GM18873 (cell line): ENCODE data around the gene CCM2.
"Not testable (repeated sequence)": the region's sequence is repeated elsewhere in the genome, so short reads cannot be mapped to it uniquely, and the experiment has no call there.

Experiments used
- ATAC-seq: cut with Tn5 transposase; IDR thresholded peaks from one replicate; pipeline ENCODE4 v1.9.1; 2021; ENCODE audit warnings: mild to moderate bottlenecking, moderate library complexity, moderate number of reproducible peaks; ENCODE audit not compliant: unreplicated experiment, low FRiP score

CCM2 gene

DNA sequence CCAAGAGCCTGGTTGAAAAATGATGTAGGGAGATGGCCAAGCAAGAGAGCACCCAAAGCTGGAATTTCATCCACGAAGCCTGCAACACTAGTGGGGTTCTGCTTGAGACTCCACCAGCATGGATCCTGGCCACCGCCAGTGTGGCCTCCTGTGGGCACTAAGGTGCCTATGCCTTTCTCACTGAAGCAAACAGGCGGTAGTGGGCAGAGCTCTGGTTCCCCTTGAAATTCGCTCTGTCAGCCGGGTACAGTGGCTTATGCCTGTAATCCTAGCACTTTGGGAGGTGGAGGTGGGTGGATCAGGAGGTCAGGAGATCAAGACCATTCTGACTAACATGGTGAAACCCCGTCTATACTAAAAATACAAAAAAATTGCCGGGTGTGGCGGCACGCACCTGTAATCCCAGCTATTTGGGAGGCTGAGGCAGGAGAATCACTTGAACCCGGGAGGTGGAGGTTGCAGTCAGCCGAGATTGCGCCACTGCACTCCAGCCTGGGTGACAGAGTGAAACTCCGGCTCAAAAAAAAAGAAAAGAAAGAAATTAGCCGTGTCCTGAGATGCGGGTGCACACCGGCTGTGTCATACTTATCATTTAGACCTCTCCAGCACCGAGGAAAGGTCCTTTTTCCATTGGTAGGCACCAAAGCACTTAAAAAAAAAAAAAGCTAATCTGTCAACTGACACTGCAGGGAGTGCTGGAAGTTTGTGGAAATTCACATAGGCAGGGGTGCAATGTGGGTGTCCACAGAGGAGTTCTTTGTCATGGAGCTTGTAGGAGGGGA, 28.3 kb downstream of the CCM2 start:
- ATAC-seq = no peak

DNA sequence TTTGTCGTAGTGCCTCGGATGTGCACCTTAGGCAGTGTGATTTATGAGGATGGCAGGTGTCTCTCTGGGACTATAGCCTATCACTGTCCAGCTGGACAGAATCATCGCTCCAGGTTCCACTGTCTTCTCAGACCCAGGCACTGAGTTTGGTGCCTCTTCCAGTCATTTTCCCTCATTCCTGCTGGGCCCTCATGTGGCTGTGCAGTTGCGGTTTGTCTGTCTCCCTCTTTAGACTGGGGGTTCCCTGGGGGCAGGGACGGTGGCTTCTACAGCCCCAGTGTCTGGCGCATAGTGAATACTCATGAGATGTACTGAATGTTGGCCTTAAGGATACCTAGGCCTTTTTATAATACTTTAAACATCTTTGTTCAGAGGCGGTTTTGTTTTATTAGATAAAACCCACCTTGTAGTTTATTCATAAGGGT, 28.9 kb downstream of the CCM2 start:
- no peak for ATAC-seq

DNA sequence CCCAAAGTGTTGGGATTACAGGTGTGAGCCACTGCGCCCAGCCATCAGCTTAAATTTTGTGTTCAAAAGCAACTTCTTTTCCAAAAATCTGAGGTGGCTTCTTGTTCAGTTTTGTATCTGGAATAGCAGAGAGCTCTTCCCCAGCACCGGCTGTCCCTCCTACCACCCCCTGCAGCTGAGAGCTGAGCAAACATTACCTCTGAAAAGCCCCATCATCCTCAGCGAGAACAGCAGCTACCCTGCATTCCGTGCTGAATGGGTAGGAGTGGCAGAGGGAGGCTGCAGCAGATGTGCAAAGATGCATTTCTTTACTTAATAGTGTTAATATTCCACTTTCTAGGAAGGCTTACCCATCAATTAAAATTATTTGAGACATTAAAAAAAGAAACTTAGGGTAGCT, 31.8 kb downstream of the CCM2 start:
- ATAC-seq = no peak

DNA sequence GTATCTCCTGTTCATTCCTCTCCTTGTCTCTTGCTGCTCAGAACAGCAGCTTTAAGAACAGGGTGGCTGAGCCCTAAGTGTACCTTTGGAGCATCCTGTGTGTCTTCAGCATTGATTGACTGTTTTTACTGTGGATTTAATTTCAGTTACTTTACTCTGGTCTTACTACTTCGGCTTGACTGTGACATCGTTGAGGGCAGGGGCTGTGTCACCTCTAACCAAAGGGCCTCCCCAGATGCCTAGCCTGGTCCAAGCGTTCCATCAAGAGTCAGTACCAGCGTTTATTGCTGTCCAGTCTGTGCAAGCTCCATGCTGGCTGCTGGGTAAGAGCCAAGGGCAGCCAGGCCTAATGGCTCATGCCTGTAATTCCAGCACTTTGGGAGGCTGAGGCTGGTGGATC, 32.4 kb downstream of the CCM2 start:
- no peak for ATAC-seq

DNA sequence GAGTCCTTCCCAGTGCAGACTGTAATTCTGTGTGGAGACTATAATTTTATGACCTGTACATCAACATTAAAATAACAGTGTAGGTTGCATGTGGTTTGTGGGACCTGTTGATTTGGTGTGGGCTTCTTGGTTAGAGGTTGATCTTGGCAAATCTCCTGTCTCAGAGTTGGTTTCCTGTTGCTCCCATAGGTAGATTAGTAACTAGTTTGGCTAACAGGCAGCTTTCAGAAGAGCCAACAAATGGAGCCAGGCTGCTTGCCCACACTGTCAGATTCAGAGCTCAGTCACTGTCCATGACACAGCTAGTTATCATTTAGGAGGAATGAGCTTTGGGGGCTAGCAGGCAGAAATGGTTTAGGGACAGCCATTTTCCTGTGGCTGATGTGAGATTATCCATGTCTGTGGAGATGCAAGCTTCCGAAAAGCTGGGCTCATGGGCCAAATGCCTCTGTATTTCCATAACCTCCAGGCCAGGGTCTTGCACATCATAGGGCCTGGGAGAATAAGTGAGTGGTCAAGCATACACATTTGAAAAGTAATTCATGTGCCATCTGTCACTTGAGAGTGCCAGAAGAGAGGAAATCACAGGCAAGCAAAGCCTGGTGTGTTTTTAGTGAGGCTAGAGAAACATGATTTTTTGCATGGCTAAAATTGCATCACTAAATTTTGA, 33.4 kb downstream of the CCM2 start:
- no peak for ATAC-seq

DNA sequence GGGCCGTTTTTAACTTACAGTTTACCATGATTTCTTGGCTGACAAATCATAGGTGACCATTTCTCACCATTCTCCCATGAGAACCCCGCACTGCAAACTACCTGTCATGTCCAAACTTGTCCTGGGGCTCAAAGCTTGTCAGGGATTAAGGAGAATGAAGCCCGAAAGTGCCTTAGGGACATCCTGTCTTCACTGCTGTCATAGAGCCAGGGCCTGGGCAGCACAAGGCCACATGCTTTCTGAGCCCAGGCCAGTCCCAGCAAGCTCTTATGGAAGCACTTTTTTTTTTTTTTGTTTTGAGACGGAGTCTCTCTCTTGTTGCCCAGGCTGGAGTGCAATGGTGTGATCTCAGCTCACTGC, 33.9 kb downstream of the CCM2 start:
- ATAC-seq = no peak

DNA sequence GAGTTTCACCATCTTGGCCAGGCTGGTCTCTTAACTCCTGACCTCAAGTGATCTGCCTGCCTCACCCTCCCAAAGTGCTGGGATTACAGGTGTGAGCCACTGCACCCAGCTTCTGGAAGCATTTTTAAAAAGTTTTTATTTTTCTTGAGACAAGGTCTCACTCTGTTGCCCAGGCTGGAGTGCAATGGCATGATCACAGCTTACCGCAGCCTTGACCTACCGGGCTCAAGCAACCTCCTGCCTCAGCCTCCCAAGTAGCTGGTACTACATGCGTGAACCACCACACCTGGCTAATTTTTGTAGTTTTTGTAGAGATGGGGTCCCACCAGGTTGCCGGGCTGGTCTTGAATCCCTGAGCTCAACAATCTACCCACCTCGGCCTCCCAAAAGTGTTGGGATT, 34.7 kb downstream of the CCM2 start:
- not testable (repeated sequence) for ATAC-seq

DNA sequence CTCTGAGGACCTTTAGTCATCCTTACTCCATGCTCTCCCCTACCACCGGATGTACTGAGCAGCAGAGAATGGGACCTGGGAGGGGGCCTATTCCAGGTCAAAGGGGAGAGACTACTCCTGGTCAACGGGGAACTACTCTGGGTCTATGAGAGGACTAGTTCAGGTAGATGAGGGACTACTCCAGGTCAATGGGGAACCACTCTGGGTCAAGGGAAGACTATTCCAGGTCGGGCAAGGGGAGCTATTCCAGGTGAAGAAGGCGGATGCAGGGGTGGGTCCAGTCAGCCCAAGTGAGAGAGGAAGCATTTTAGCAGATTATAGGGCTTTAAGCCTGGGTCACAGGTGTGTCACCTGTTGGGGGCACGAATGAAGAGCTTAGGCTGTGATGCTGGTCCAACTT, 35.4 kb downstream of the CCM2 start:
- ATAC-seq = no peak

DNA sequence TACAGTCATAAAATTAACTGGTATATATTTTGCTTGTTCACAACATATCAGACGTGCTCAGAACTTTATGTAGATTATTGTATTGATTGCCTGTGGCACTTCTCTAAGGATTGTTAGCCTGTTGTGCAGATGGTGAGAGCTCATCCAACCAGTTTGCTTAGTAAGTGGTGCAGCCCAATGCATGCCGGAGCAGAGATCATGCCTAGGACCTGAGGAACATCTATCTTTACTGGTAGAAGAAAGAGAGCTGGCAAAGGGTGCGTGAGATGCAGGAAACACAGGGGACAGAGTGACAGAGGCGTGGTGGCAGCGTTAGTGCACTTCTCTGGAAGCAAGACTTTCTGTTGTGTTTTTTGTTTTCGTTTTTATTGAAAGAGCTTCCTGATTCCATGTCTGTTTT, 35.9 kb downstream of the CCM2 start:
- no peak for ATAC-seq

DNA sequence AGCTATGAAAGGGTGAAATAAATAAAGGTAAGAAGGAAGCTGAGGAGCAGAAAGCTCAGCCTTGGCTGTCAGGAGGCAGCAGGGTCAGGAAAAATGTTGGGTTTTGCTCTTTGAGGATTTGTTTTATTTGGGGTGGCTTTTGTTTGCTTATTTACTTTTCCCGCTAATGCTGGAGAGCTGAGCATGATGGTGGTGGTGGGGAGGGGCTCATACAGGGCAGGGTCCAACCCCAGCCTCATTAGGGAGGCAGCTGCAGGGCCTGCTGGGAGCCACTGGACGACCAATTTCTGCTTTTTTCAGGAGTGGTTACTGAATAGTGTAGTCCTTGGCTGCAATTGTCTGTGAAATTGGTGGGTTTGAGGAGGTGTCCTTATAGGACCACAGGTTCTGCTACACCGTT, 36.3 kb downstream of the CCM2 start:
- ATAC-seq = no peak

DNA sequence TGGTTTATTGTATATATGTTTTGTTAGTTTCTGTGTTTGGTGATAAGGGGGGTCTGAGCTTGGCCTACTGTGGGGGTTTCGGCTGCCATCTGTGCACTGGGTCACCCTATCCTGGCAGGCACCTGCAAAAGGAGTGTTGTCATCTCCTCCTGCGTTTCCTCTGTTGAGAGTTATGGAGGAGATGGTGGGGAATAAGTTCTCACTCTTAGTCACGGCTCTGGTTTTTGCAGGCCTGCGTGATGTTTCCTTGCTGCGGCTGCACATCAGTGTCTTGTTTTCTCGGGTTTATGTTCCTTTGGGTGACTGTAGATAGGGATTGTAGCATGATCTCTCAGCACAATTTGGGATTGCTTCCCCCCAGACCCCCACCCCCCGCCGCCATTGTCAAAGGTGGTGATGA, 36.8 kb downstream of the CCM2 start:
- ATAC-seq = no peak

DNA sequence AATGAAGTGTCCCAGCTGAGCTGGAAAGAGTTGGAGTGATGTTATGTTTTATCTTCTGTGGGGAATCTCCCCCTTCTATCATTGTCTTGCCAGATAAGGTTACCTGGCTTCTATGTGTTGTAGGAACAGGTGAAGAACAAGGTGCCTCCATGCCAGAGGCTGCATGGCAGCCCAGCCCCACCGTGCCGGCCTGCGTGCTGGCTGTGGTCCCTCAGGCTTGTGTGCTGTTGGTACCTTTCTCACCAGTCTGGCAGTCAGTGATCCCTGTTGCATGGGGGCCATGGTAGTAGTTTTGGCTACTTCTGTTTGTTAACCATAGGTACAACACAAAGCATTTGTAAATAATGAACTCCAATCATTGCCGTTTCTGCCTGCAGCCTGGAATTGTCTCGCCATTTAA, 37.9 kb downstream of the CCM2 start:
- no peak for ATAC-seq

DNA sequence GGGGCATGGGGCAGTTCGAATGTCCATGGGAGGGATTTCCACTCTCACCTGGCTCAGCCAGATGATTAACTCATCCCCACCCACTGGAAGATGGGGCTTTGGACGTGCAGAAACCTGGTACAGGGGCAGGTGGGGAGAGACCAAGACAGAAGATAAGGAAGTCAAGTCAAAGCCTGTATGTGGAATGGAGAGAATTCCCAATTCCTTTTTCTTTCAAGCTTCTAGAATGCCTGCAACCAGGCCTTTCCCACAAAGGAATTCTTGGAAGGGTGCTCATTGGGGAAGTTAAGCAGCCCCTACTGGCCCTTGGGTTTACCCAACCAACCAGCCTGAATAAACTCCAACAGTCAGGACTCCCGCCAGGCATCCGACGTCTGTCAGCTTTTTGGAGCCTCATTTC, 39.1 kb downstream of the CCM2 start:
- no peak for ATAC-seq

DNA sequence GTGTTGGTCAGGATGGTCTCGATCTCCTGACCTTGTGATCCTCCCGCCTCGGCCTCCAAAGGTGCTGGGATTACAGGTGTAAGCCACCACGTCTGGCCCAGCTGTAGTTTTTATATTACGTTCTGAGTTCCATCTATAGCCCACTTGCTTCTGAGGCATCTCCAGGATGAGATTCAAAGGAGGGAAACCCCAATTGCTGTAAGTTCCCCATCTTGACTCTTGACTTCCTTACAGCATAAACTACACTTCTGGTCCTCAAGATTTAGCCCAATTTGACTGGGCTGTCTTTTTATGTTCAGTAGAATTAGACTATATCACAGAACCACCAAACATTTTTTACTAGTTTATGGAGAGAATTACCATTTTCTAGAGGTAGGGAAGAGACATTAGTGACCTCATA, 44.3 kb downstream of the CCM2 start:
- ATAC-seq = no peak

DNA sequence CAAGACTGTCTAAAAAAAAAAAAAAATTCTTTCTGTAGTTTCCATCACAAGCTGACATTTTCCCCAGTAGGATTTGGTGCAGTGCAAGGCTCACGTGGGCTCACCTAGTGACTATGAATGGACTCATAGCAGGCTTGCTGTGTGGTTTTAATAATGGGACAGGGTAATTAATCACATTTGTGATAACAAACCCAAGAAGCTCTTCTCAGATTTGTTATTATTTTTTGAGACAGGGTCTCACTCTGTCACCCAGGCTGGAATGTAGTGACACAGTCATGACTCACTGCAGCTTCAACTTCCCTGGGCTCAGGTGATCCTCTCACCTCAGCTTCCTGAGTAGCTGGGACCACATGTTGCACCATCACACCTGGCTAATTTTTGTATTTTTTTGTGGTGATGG, 48.7 kb downstream of the CCM2 start:
- no peak for ATAC-seq

DNA sequence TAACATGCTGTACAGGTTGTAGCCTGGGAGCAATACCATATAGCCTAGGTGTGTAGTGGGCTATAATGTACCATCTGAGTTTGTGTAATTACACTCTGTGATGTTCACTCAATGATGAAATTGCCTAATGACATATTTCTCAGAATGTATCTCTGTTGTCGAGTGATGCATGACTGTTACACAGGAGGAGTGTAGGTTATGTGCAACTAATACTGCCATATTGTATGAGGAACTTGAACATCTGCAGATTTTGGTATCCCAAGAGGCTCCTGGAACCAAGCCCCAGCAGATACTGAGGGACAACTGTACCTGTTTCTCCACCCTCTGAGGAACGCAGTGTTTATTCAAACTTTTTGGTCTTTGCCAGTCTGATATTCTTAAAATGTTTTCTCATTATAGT, 50.2 kb downstream of the CCM2 start:
- ATAC-seq = no peak

DNA sequence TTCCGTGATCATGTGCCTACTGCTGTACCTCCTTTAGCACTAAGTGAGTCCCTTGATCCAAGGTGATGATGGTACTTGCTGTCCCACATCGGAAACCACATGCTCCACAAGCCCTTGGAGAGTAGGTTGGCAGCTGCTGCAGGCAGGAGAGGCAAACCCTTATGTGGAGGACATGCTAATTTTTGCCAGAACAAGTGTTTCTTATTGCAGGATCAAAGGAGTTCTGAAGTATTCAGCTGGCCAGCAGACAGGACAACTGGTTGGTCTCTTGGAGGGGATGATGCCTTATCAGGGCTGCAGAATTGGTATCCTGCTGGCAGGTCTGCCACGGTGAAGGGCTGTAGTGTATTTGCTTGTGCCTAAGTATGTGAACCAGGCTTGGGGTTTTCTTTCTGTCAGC, 52.0 kb downstream of the CCM2 start:
- ATAC-seq = no peak

DNA sequence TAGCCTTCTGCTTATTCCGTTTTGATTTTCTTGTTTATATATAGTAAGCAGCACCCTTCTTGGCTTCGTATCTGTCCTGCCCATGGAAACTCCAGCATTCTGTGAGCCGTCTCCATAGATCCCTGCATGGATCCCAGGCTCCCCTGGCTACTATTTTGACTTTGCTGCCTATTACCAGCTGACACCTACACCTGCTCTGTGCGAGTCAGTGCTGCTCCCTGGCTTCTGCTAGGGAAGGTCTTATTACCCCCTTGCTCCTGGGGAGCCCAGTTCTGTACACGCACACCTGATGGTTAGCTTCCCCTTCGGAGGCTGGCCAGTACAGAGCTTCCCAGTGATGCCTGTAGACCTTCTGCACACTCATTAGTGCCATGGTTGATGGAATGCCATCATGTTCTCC, 53.4 kb downstream of the CCM2 start:
- no peak for ATAC-seq

DNA sequence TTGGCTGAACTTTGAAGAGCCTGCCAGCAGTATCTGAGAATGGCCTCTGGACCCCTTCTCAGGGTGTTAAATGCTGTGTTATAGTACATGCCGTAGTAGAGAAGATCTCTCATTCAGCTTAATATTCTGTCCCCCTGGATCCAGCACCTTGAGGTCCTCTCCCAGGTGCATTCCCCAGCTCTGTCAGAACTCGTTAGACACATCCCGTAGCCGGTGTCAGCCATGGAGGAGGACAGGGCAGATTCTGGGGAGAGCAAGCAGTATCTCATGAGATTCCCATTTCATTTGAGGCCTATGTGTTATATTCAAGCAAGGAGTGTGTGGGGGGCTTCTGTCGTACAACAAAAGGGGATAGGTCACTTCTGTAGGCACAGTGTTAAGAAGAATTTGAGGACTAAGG, 53.9 kb downstream of the CCM2 start:
- ATAC-seq = no peak

DNA sequence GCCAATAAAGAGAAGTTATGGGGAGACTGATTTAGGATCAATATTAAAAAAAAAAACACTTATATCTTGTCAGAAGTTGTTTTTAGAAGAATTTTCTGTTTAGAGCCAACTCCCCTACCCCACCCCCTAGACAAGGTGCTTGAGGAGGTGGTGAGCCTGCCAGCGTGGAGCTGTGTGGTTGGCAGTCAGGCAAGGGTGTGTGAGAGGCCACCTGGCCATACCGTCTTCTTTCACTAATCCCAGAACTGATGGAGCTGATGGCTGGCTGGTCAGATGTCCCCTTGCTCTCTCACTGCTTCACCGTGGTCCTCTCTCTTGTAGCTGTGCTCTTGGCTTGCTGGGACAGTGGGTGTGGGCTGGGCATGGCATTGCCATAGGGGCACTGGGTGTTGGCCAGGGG, 54.4 kb downstream of the CCM2 start:
- no peak for ATAC-seq

DNA sequence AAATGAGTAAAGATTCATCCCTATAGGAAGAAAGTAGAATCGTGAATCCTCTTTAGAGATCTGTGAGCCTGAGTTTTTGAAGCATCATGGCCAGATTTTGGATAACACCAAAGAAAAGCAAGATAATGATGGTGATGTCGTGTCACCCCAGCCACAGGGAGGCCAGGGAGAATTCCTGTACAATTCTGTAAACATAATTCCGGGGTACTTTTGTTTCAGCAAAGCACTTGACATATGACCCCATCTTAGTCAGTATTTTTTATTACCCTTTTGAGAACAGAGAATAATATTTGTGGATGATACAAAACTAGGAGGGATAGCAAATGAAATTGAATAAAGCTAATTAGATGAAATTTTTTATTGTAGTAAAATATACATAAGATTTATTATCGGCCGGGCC, 55.0 kb downstream of the CCM2 start:
- ATAC-seq = no peak

DNA sequence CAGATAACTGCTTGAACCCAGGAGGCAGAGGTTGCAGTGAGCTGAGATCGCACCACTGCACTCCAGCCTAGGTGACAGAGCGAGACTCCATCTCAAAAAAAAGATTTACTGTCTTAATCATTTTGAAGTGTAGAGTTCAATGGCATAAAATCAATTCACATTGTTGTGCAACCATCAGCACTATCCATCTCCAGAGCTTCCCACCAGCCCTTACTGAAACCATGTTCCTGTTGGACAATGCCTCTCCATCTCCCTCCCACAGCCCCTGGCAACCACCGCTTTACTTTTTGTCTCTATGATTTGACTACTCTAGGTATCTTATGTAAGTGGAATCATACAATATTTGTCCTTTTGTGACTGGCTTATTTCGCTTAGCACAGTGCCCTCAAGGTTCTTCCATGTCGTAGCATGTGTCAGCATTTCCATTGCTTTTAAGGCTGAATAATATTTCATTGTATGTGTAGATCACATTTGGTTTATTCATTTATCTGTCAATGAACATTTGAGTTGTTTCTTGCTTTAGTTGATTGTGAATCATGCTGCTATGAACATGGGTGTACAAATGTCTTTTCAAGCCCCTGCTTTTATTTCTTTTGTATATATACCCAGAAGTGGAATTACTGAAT, 55.7 kb downstream of the CCM2 start:
- no peak for ATAC-seq
